WTC11 (cell line): ENCODE data around the gene DMAC1.

Experiments used
- HMGA2 ChIP-seq: fragments of 250-450 bp; sonication (Bioruptor Pico); IDR thresholded peaks from 2 replicates; pipeline ENCODE4 v1.4.0; 2021; ENCODE audit warnings: mild to moderate bottlenecking, moderate library complexity
- NR2C2 ChIP-seq: sonication (generic); formaldehyde crosslinking; IDR thresholded peaks from 2 replicates; pipeline ENCODE4 v1.8.0; 2022; ENCODE audit warnings: mild to moderate bottlenecking, missing genetic modification reagents
- SP1 ChIP-seq: sonication (generic); formaldehyde crosslinking; conservative IDR thresholded peaks from 2 replicates; pipeline ENCODE4 v1.8.1; 2022; ENCODE audit warnings: missing genetic modification reagents
- TCF7 ChIP-seq: sonication (generic); formaldehyde crosslinking; IDR thresholded peaks from 2 replicates; pipeline ENCODE4 v1.8.0; 2022; ENCODE audit warnings: mild to moderate bottlenecking, low read depth, missing genetic modification reagents, moderate library complexity
- TF ChIP-seq, protein P1 (sequence below): fragments of 200-600 bp; IDR thresholded peaks from 2 replicates; pipeline ENCODE4 v1.8.0; 2022; ENCODE audit warnings: antibody characterized with exemption

- TF ChIP-seq TCF7 (CRISPR knock-in tag) (no peak), HMGA2 (CRISPR knock-in tag) (no peak), SP1 (CRISPR knock-in tag) (no peak), NR2C2 (CRISPR knock-in tag) (no peak)
- TF ChIP-seq, protein P1, sequence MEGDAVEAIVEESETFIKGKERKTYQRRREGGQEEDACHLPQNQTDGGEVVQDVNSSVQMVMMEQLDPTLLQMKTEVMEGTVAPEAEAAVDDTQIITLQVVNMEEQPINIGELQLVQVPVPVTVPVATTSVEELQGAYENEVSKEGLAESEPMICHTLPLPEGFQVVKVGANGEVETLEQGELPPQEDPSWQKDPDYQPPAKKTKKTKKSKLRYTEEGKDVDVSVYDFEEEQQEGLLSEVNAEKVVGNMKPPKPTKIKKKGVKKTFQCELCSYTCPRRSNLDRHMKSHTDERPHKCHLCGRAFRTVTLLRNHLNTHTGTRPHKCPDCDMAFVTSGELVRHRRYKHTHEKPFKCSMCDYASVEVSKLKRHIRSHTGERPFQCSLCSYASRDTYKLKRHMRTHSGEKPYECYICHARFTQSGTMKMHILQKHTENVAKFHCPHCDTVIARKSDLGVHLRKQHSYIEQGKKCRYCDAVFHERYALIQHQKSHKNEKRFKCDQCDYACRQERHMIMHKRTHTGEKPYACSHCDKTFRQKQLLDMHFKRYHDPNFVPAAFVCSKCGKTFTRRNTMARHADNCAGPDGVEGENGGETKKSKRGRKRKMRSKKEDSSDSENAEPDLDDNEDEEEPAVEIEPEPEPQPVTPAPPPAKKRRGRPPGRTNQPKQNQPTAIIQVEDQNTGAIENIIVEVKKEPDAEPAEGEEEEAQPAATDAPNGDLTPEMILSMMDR: no peak
Measured at GRCh38 chr9:7813030-7813429, 13.5 kb upstream of the DMAC1 start.
